GM12878 (cell line): ENCODE data around the gene PRRX2. TPM values are rescaled to one million over a fixed set of nuclear protein-coding genes. Genes with fewer than 3 reads are reported as not detected.

Source experiments
- ATAC-seq: fragments of 200-7000 bp; cut with Tn5 transposase; 3 replicates; pipeline ENCODE4 v1.9.1; 2020; ENCODE audit warnings: mild to moderate bottlenecking, moderate library complexity
- BruUV-seq: library from RNA; stranded (reverse); fragments of 400-500 nt; replicated peaks from 2 replicates; lab custom pipeline; 2021; lab: Mats Ljungman, UMichigan
- CTCF ChIA-PET: fragments of 300-600 bp; sonication (Branson Sonifier 250); formaldehyde crosslinking; extraction: SDS; loops from one replicate; lab custom pipeline; 2021; ENCODE audit warnings: inconsistent platforms; lab: Yijun Ruan, JAX
- POLR2A ChIA-PET: fragments of 350-600 bp; formaldehyde crosslinking; extraction: SDS; loops from one replicate; lab custom pipeline; 2021; ENCODE audit warnings: inconsistent platforms; lab: Charles Lee
- RAD21 ChIA-PET: fragments of 300-600 bp; sonication (Branson Sonifier 250); formaldehyde crosslinking; loops from one replicate; lab custom pipeline; 2023; ENCODE audit warnings: antibody characterized with exemption; ENCODE audit not compliant: unreplicated experiment; lab: Charles Lee
- SMC1A ChIA-PET: fragments of 300-600 bp; sonication (Branson Sonifier 250); formaldehyde crosslinking; loops from one replicate; lab custom pipeline; 2023; ENCODE audit not compliant: unreplicated experiment, uncharacterized antibody; lab: Charles Lee
- DNase-seq: peaks from one replicate; pipeline ENCODE4 v3.0.0-alpha.2; 2011; ENCODE audit warnings: low read depth, low spot score
- FAIRE-seq: peaks from 3 replicates; lab custom pipeline; 2011; peaks lifted over from hg19 to GRCh38; lab: Jason Lieb, UNC
- H2AFZ ChIP-seq: 2 replicates; pipeline ENCODE4 v1.6.0; 2011; ENCODE audit warnings: low read depth, low read length, control low read depth; ENCODE audit not compliant: control insufficient read depth
- H3K27ac ChIP-seq: 2 replicates; pipeline ENCODE4 v1.5.1; 2011; ENCODE audit warnings: control low read depth; ENCODE audit not compliant: control insufficient read depth, insufficient read depth
- H3K27me3 ChIP-seq, 2 experiments: replicated peaks in 1 of 2; 2 replicates each; pipeline versions ENCODE4 v1.6.0 to v1.6.1; 2011; ENCODE audit warnings: low read length in 1 of 2; ENCODE audit not compliant: control insufficient read depth in 2 of 2, insufficient read depth in 2 of 2
- H3K36me3 ChIP-seq, 2 experiments: 2 replicates each; pipeline ENCODE4 v1.5.1; 2011; ENCODE audit warnings: low read length in 1 of 2; ENCODE audit not compliant: control insufficient read depth in 2 of 2, insufficient read depth in 2 of 2
- H3K4me1 ChIP-seq: 2 replicates; pipeline ENCODE4 v1.6.1; 2011; ENCODE audit warnings: mild to moderate bottlenecking, low read length, moderate library complexity, mixed read lengths; ENCODE audit not compliant: control insufficient read depth, insufficient read depth
- H3K4me2 ChIP-seq: 2 replicates; pipeline ENCODE4 v1.6.0; 2011; ENCODE audit warnings: control low read depth; ENCODE audit not compliant: control insufficient read depth, insufficient read depth
- H3K4me3 ChIP-seq: fragments of 200-600 bp; sonication (generic); 2 replicates; pipeline ENCODE4 v1.5.1; 2016
- H3K79me2 ChIP-seq: 2 replicates; pipeline ENCODE4 v1.6.0; 2011; ENCODE audit warnings: low read length; ENCODE audit not compliant: control insufficient read depth, insufficient read depth
- H3K9ac ChIP-seq: 2 replicates; pipeline ENCODE4 v1.8.0; 2011; ENCODE audit warnings: low read length, control low read depth, mixed read lengths; ENCODE audit not compliant: control insufficient read depth, insufficient read depth
- H3K9me3 ChIP-seq: replicated peaks from 3 replicates; pipeline ENCODE4 v1.5.1; 2011; ENCODE audit warnings: mild to moderate bottlenecking, low read length; ENCODE audit not compliant: control insufficient read depth, insufficient read depth
- H4K20me1 ChIP-seq: 2 replicates; pipeline ENCODE4 v1.6.0; 2011; ENCODE audit not compliant: control insufficient read depth, insufficient read depth
- RB1 ChIP-seq: fragments of 450-650 bp; formaldehyde crosslinking; IDR thresholded peaks from 2 replicates; pipeline ENCODE4 v1.6.1; 2017; ENCODE audit warnings: mild to moderate bottlenecking, borderline replicate concordance
- ZSCAN29 ChIP-seq: fragments of 450-650 bp; IDR thresholded peaks from 2 replicates; pipeline ENCODE4 v1.6.1; 2017; ENCODE audit warnings: mild to moderate bottlenecking, moderate library complexity
- WGBS: methylation state at CpG from one replicate; pipeline ENCODE4 v1.1.6; 2016; ENCODE audit warnings: low lambda C conversion rate; ENCODE audit not compliant: insufficient replicate concordance, insufficient coverage; ENCODE audit errors: missing lambda C conversion rate; 5-methylcytosine and 5-hydroxymethylcytosine counted together
- in situ Hi-C: fragments of 300-500 bp; cut with MboI; formaldehyde crosslinking; loops from 9 replicates; pipeline ENCODE4 v1.14.3; 2018; ENCODE audit warnings: mixed read lengths
- intact Hi-C: fragments of 100-400 bp; cut with micrococcal nuclease; formaldehyde crosslinking; loops from one replicate; pipeline ENCODE4 v1.14.2; 2022; ENCODE audit not compliant: unreplicated experiment
- polyA plus RNA-seq, 11 experiments: library from polyadenylated mRNA; depleted of rRNA in 4 of 11; unstranded in 6 of 11; stranded (reverse) in 5 of 11; fragments of >200 nt; fragmentation: Nextera tagmentation in 4 of 11; fragmentation: Illumina TruSeq in 1 of 11; extraction: Ambion mirVana in 4 of 11; extraction: Trizol in 1 of 11; gene quantifications; 1 replicate in 1 of 11; 2 replicates in 10 of 11; pipeline versions ENCODE4 v1.2.1 to v1.2.3, GENCODE V29; 2011 to 2016; ENCODE audit warnings: inconsistent platforms in 2 of 11, missing spikeins in 2 of 11, low read depth in 1 of 11
- total RNA-seq, 4 experiments: library from RNA; depleted of rRNA in 3 of 4; stranded (reverse); fragments of >200 nt in 3 of 4; fragmentation: Illumina TruSeq in 1 of 4; extraction: Trizol in 1 of 4; gene quantifications; 2 replicates each; pipeline versions ENCODE4 v1.2.1 to v1.2.3, GENCODE V29; 2013 to 2021
- TF ChIP-seq, protein P1 (sequence below): IDR thresholded peaks from 2 replicates; pipeline ENCODE4 v1.6.1; 2012; ENCODE audit warnings: low read depth, low read length, improper control_type of control experiment
- TF ChIP-seq, protein P2 (sequence below), 3 experiments: IDR thresholded peaks in 2 of 3; conservative IDR thresholded peaks in 1 of 3; 2 replicates each; pipeline ENCODE4 v1.5.1; 2011; ENCODE audit warnings: low read depth in 3 of 3, low read length in 3 of 3, mild to moderate bottlenecking in 3 of 3, control low read depth in 2 of 3, moderate library complexity in 2 of 3, inconsistent platforms in 1 of 3, mixed read lengths in 1 of 3; ENCODE audit not compliant: control insufficient read depth in 2 of 3, insufficient read depth in 1 of 3; ENCODE audit errors: extremely low read depth in 1 of 3
- TF ChIP-seq, protein P3 (sequence below): IDR thresholded peaks from 2 replicates; pipeline ENCODE4 v1.6.1; 2011; ENCODE audit warnings: borderline replicate concordance, low read depth, mild to moderate bottlenecking, moderate library complexity, low read length; ENCODE audit not compliant: insufficient read depth, poor library complexity, severe bottlenecking

The PRRX2 gene
- total and polyA plus RNA-seq, 10 of the 15 experiments (the other 5 are each of a cell fraction or from before 2014, with no cell fraction given), result not detected

DNA sequence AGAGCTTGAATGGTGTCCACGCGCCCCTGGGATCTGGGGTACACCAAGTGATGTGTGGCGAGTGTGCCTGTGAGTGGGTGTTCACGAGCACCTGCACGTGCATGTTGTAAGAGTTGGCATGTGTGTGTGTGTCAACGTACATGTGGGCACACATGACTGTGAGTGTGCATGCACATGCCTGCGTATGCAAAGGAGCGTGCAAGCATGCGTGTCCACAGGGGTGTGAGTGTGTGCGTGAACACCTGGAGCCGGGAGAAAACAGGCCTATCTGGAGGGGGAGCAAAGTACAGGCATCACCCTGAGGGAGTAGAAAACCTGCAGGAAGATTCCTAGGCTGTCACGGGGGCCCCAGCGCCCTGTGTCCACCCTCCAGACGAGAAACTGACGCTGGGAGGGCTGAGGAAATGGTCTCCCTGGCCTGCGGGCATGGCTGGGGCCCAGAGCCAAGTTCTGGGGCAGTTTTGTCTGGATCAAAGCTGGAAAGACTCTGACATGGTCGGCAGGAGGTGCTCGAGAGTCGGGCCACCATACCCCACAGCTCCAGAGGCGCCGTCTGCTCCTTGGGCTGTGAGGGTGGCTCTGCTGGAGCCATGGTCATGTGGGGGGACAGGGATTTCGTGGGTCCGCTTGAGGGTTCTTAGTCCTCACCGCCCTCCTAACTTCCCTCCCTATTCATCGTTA, 55.6 kb downstream of the PRRX2 start:
- no peak overlapping the region for H2AFZ ChIP-seq
- DNase-seq, result no peak
- no peak overlapping the region for H3K4me3 ChIP-seq
- no peak overlapping the region for H3K4me2 ChIP-seq
- ChIA-PET CTCF (interaction anchor here (1.1 kb wide), 1 partner anchor 77 kb away, joined by 3 read pairs; no protein-coding TSS in a partner anchor), POLR2A (interaction anchor here (0.5 kb wide), 1 partner anchor 107 kb away, joined by 4 read pairs; no protein-coding TSS in a partner anchor), RAD21 (no interaction called here), SMC1A (no interaction called here)
- H3K4me1 ChIP-seq, result no peaks in the 10 kb centered on the region
- H3K27me3 ChIP-seq, result no peaks in the 10 kb centered on the region; a peak in 1 of 4 replicates
- no TSS peak for BruUV-seq
- 41% methylated on average over 23 of the region's 25 CpGs for whole genome bisulfite sequencing
- TF ChIP-seq, protein P1, sequence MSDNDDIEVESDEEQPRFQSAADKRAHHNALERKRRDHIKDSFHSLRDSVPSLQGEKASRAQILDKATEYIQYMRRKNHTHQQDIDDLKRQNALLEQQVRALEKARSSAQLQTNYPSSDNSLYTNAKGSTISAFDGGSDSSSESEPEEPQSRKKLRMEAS, result no peak
- TF ChIP-seq RB1, result no peak
- TF ChIP-seq, protein P2, sequence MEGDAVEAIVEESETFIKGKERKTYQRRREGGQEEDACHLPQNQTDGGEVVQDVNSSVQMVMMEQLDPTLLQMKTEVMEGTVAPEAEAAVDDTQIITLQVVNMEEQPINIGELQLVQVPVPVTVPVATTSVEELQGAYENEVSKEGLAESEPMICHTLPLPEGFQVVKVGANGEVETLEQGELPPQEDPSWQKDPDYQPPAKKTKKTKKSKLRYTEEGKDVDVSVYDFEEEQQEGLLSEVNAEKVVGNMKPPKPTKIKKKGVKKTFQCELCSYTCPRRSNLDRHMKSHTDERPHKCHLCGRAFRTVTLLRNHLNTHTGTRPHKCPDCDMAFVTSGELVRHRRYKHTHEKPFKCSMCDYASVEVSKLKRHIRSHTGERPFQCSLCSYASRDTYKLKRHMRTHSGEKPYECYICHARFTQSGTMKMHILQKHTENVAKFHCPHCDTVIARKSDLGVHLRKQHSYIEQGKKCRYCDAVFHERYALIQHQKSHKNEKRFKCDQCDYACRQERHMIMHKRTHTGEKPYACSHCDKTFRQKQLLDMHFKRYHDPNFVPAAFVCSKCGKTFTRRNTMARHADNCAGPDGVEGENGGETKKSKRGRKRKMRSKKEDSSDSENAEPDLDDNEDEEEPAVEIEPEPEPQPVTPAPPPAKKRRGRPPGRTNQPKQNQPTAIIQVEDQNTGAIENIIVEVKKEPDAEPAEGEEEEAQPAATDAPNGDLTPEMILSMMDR (IDR thresholded peaks at IDR 0.05 in 2 of 3, conservative IDR thresholded peaks at IDR 0.05 in 1 of 3; ENCODE audit: control insufficient read depth in 2 of 3, extremely low read depth in 1 of 3, insufficient read depth in 1 of 3, low read depth in 3 of 3, low read length in 3 of 3), result 0 out of 6 replicates have a peak, but pooled peaks of 2 of the 3 experiments have one; percentile 12 to 14
- TF ChIP-seq ZSCAN29, result no peak
- TF ChIP-seq, protein P3, sequence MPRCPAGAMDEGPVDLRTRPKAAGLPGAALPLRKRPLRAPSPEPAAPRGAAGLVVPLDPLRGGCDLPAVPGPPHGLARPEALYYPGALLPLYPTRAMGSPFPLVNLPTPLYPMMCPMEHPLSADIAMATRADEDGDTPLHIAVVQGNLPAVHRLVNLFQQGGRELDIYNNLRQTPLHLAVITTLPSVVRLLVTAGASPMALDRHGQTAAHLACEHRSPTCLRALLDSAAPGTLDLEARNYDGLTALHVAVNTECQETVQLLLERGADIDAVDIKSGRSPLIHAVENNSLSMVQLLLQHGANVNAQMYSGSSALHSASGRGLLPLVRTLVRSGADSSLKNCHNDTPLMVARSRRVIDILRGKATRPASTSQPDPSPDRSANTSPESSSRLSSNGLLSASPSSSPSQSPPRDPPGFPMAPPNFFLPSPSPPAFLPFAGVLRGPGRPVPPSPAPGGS, result peak; percentile 42
- no peaks in the 10 kb centered on the region for H3K36me3 ChIP-seq
- intact Hi-C loops, result no loop called here
- no peaks in the 10 kb centered on the region for H3K9me3 ChIP-seq
- no peaks in the 10 kb centered on the region for H3K79me2 ChIP-seq
- in situ Hi-C loops, result no loop called here
- no peak for ATAC-seq
- no peak overlapping the region for H3K9ac ChIP-seq
- H4K20me1 ChIP-seq, result no peaks in the 10 kb centered on the region
- FAIRE-seq, result no peak
- no peak overlapping the region for H3K27ac ChIP-seq
